HepG2 (cell line): ENCODE results near the gene SLC41A3.
"Not testable (repeated sequence)": the region's sequence is repeated elsewhere in the genome, so short reads cannot be mapped to it uniquely, and the experiment has no call there.

Experiments
- KLF16 ChIP-seq, 2 experiments: sonication (generic) in 1 of 2; formaldehyde crosslinking in 1 of 2; IDR thresholded peaks; 2 replicates each; pipeline versions ENCODE4 v1.6.1 to v1.8.0; 2016 to 2023; ENCODE audit warnings: missing genetic modification reagents in 2 of 2, missing compliant biosample characterization in 1 of 2
- POLR2AphosphoS5 ChIP-seq: IDR thresholded peaks from 2 replicates; pipeline ENCODE4 v1.6.1; 2012; ENCODE audit warnings: low read depth, low read length
- RNF2 ChIP-seq: fragments of 450-650 bp; conservative IDR thresholded peaks from 2 replicates; pipeline ENCODE4 v1.6.1; 2016; ENCODE audit warnings: low read depth
- ZNF746 ChIP-seq: sonication (generic); formaldehyde crosslinking; IDR thresholded peaks from 2 replicates; pipeline ENCODE4 v1.8.0; 2022; ENCODE audit warnings: mild to moderate bottlenecking, missing genetic modification reagents

DNA sequence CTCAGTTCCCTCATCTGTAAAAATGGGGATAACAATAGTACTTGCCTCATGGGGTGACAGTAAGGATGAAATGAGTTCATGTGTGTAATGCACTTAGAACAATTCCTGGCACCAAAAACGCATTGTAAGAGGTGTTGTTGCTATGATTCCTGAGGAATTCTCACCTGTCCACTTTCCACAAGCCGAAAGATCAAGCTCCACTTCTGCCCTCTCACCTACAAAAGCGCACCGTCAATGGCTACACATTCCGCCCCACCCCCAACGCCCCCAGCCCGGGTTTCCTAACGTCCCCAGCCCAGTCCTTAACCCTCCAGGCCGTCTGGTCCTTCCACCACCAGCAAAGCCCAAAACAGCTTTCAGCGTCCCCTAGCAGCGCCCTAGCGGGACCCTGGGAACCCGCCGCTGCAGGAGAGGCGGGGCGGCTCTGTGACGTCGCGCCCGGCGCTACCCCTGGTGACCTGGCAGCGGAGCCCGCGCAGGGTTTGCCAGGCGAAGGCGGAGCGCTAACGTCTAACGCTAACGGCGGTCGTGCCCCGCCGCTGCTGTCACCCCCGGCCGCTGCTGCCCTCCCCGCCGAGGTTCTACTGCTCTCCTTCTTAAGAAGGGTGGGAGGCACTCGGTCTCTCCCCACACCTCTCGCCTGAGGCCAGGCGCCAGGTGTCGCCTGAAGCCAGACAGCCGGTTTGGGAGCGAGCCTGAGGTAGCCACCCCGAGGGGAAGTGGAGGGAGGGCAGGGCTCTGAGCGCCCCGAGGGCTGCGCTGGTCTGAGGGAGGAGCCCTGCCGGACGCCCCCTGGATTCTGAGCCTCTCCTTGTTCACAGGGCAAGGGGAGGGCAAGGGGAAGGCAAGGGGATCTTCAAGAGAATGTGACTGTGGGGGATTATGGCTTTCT lies 115.0 kb downstream of the SLC41A3 start, which contains the start of gene ROPN1B:
- not testable (repeated sequence) for TF ChIP-seq RNF2; ZNF746 (CRISPR knock-in tag); POLR2AphosphoS5; KLF16 (CRISPR knock-in tag; IDR thresholded peaks at IDR 0.05)
